HG03097 (cell line): ENCODE results near the gene MET.
"Not testable (repeated sequence)": the region's sequence is repeated elsewhere in the genome, so short reads cannot be mapped to it uniquely, and the experiment has no call there.

Experiments used
- ATAC-seq: cut with Tn5 transposase; IDR thresholded peaks from one replicate; pipeline ENCODE4 v1.9.1; 2021; ENCODE audit not compliant: unreplicated experiment, low FRiP score

The MET gene

GRCh38 chr7:116671681-116672595, at the start of gene MET:
MET (plus strand) TSS chr7:116672196; CDS start chr7:116699085, 26,889 bp downstream.
- peak; percentile 88 for ATAC-seq

- no peak for ATAC-seq
Observed at GRCh38 chr7:116626886-116627285, 45.1 kb upstream of the MET start.

- ATAC-seq, result no peak
Observed at GRCh38 chr7:116629051-116629463, 42.9 kb upstream of the MET start.

- peak; percentile 90 for ATAC-seq
Observed at GRCh38 chr7:116630357-116630756, 41.6 kb upstream of the MET start.

- ATAC-seq, result no peak
Observed at GRCh38 chr7:116630932-116631671, 40.9 kb upstream of the MET start.

- ATAC-seq, result no peak
Observed at GRCh38 chr7:116631676-116632075, 40.3 kb upstream of the MET start.

GRCh38 chr7:116632384-116632783, 39.6 kb upstream of the MET start:
- no peak for ATAC-seq

- ATAC-seq, result no peak
Observed at GRCh38 chr7:116633131-116633988, 38.6 kb upstream of the MET start.

- ATAC-seq, result no peak
Observed at GRCh38 chr7:116636997-116637396, 35.0 kb upstream of the MET start.

GRCh38 chr7:116638592-116638991, 33.4 kb upstream of the MET start:
- ATAC-seq, result not testable (repeated sequence)

GRCh38 chr7:116641551-116642153, 30.3 kb upstream of the MET start:
- no peak for ATAC-seq

GRCh38 chr7:116643148-116643547, 28.8 kb upstream of the MET start:
- ATAC-seq, result not testable (repeated sequence)

- ATAC-seq, result no peak
Observed at GRCh38 chr7:116644628-116645027, 27.4 kb upstream of the MET start.

- no peak for ATAC-seq
Observed at GRCh38 chr7:116647290-116647689, 24.7 kb upstream of the MET start.

- no peak for ATAC-seq
Observed at GRCh38 chr7:116647861-116648260, 24.1 kb upstream of the MET start.

GRCh38 chr7:116650436-116650835, 21.6 kb upstream of the MET start:
- no peak for ATAC-seq

GRCh38 chr7:116652793-116653192, 19.2 kb upstream of the MET start:
- ATAC-seq, result no peak

GRCh38 chr7:116653204-116653603, 18.8 kb upstream of the MET start:
- ATAC-seq, result no peak

GRCh38 chr7:116653646-116654045, 18.4 kb upstream of the MET start:
- ATAC-seq, result no peak

- ATAC-seq, result not testable (repeated sequence)
Observed at GRCh38 chr7:116659248-116659647, 12.7 kb upstream of the MET start.
